Mucosa of descending colon (tissue), 3 donors: ENCODE results near the gene FRMD1. TPM values are rescaled to one million over a fixed set of nuclear protein-coding genes. Genes with fewer than 3 reads are reported as not detected.

Experiments
- ATAC-seq: fragments of 200-7000 bp; cut with Tn5 transposase; one replicate; pipeline ENCODE4 v1.9.1; 2020; ENCODE audit warnings: mild to moderate bottlenecking, moderate library complexity
- DNase-seq, 3 donors: peaks; one replicate each; pipeline ENCODE4 v3.0.0-alpha.2; 2020
- H3K36me3 ChIP-seq: fragments of 200-600 bp; one replicate; pipeline ENCODE4 v1.8.0; 2021; ENCODE audit warnings: low read depth, mild to moderate bottlenecking
- H3K4me1 ChIP-seq: fragments of 200-600 bp; one replicate; pipeline ENCODE4 v1.8.0; 2021; ENCODE audit warnings: low read depth, mild to moderate bottlenecking
- H3K4me3 ChIP-seq: fragments of 200-600 bp; one replicate; pipeline ENCODE4 v1.8.0; 2021; ENCODE audit warnings: mild to moderate bottlenecking
- H3K9me3 ChIP-seq: fragments of 200-600 bp; one replicate; pipeline ENCODE4 v1.8.0; 2021; ENCODE audit warnings: mild to moderate bottlenecking
- CTCF ChIP-seq: fragments of 200-600 bp; IDR thresholded peaks from one replicate; pipeline ENCODE4 v1.8.0; 2022; ENCODE audit warnings: antibody characterized with exemption, mild to moderate bottlenecking
- intact Hi-C, 2 donors: fragments of 100-400 bp; cut with DNase I in 1 of 2; cut with micrococcal nuclease in 1 of 2; formaldehyde crosslinking; loops; one replicate each; pipeline versions ENCODE4 v1.11.0 to v1.11.1; 2022; cut with DNase I, micrococcal nuclease
- total RNA-seq, 3 donors: library from RNA; stranded (reverse); fragmentation: NEBNext Ultra II Directional in 2 of 3; extraction: Animal tissue kit (Norgen Biotek cat#: 25700) in 2 of 3; gene quantifications; one replicate each; pipeline versions ENCODE4 v1.2.1 to v1.2.4, GENCODE V29; 2021 to 2023
- donor health status: DM: no; HTN: no; CAD: no; lungs with moderate emphysema.
- donor health status: DM: no; HTN: no; CAD: no.
- donor health status: DM: no; HTN: yes; CAD: no.

Gene FRMD1
- total RNA-seq, 3 donors from 2014 or later, result 14.3 to 57.5 (median 17.1) TPM

DNA sequence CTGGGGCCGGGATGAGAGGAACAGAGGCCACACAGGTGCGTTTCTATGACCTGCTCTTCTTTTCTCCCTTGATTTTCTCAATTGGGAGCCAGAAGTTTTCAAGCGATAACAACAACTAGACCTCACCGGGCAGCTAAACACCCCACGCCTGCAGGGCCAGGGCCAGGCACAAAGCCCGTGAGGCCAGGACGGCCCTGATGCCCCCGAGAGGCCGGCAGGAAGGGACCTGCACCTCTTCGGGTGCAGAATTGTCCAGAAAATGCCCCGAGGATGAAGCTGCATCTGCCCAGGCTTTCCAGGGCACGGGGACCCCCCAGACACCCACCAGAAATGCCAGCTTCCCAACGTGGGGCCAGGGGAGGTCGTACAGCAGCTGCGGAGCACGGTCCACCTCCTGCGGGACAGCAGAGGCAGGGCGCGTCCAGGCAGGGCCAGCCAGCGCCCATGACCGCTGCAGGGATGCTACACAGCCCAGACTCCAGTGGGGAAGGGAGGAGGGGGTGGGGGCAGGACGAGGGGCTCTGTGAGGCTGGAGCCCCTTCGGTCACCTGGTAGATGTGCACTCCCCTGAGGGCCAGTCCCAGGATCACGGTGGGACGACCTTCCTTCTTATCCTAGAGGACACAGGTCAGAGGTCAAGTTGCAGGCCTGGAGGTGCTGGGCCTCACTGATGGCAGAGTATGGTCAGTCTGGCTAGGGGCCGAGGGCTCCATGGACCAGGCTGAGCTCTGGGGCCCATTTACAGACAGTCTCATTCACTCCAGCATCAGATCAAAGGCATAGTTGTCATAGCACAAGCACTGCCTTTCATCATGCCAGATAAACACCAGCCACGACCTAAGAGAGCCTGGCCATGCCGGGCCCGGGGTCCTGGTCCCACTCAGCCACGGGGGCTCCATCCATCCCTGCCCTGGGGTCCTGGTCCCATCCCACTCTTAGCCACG is 16.4 kb downstream of the FRMD1 start:
- no peak overlapping the region for H3K4me3 ChIP-seq
- TF ChIP-seq CTCF, result no peak
- DNase-seq (no peak), ATAC-seq (no peak)
- no peaks in the 10 kb centered on the region for H3K9me3 ChIP-seq
- H3K4me1 ChIP-seq, result no peaks in the 10 kb centered on the region
- no peaks in the 10 kb centered on the region for H3K36me3 ChIP-seq
- intact Hi-C loops, result loop anchor here in 1 of 2 donors (5.0 kb wide), 1 partner anchor 55 kb away; no protein-coding TSS in a partner anchor

DNA sequence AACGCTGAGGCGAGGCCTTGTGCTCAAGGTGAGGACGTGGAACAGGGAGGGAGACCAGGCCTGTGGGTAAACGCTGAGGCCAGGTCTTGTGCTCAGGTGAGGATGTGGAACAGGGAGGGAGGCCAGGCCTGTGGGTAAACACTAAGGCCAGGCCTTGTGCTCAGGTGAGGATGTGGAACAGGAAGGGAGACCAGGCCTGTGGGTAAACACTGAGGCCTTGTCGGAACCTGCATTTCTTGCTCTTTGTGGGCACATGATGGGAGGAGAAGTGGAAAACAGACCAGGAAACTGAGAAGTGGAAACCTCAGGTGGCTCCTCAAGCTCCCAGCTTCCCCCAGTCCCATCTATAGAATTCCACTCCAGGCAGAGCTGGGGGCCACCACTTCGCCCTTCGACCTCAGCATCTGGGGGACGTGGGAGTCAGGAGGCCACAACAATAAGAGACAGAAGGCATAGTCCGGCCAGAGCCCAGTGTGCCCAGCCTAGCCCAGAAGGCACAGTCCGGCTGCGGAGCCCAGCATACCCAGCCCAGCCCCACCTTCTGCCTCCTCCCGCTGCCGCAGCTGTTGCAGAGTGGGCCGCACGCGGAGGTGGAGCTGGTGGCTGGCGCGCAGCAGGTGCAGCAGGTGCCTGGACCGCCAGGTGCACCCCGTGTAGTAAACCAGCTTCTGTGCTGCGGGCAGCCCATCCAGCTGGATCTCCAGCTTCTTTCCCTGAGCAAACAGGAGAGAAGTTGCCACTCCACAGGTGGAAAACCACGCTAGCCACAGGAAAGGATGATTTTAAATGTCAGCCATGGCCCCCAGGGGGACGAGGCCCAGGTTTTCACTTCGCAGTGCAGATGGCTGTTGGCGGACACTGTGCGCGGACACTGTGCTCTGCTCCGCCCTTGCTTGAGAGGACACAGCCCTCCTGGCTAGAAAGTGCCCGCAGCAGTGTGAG is 17.5 kb downstream of the FRMD1 start:
- Histone ChIP-seq H3K9me3 (no peaks in the 10 kb centered on the region), H3K4me3 (no peak overlapping the region), H3K36me3 (no peaks in the 10 kb centered on the region), H3K4me1 (no peaks in the 10 kb centered on the region)
- ATAC-seq (peak; percentile 67), DNase-seq (peak in 2 of 3 donors; percentile 73 to 74)
- TF ChIP-seq CTCF, result no peak
- intact Hi-C loops, result loop anchor here in 1 of 2 donors (5.0 kb wide), 1 partner anchor 56 kb away; no protein-coding TSS in a partner anchor

DNA sequence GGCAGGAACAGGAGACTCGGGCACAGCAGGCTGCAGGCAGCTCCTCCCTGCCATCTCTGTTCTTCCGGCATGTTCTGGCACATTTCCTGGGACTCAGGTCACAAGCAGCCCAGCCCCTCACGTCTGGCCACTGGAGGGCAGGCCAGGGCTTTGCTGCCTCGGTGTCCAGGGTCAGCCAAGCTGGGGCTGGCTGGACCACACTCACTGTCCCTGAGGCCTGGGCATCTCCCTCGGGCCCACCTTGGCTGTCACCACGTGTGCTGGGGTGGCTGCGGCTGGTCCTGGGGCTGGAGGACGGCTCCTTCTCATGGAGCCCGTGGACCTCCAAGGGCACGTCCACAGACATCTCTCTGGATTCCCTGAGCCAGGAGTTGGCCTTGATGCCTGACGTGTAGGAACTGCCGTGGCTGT is 18.5 kb downstream of the FRMD1 start:
- no peaks in the 10 kb centered on the region for H3K9me3 ChIP-seq
- ATAC-seq (peak; percentile 81), DNase-seq (peak; percentile 77 to 89 (median 89))
- H3K36me3 ChIP-seq, result no peaks in the 10 kb centered on the region
- peak; percentile 58 for TF ChIP-seq CTCF
- H3K4me1 ChIP-seq, result no peaks in the 10 kb centered on the region
- H3K4me3 ChIP-seq, result no peak overlapping the region
- intact Hi-C loops, result loop anchor here in 1 of 2 donors (5.0 kb wide), 1 partner anchor 57 kb away; no protein-coding TSS in a partner anchor

GRCh38 chr6:168058691-168059551 is 20.1 kb downstream of the FRMD1 start:
- Histone ChIP-seq H3K36me3 (no peaks in the 10 kb centered on the region), H3K4me1 (no peaks in the 10 kb centered on the region), H3K9me3 (no peaks in the 10 kb centered on the region), H3K4me3 (no peak overlapping the region)
- ATAC-seq, result no peak
- intact Hi-C loops, result no loop called here
- DNase-seq, result peak in 2 of 3 donors; percentile 25 to 45
- no peak for TF ChIP-seq CTCF

- H3K4me1 ChIP-seq, result no peaks in the 10 kb centered on the region
- no peak for DNase-seq
- TF ChIP-seq CTCF, result no peak
- no peaks in the 10 kb centered on the region for H3K36me3 ChIP-seq
- ATAC-seq, result no peak
- no peak overlapping the region for H3K4me3 ChIP-seq
- intact Hi-C loops, result no loop called here
- H3K9me3 ChIP-seq, result no peaks in the 10 kb centered on the region
Measured at GRCh38 chr6:168057836-168058235, 21.2 kb downstream of the FRMD1 start.
